HepG2 (cell line): ENCODE measurements around the gene NOTUM. TPM values are rescaled to one million over a fixed set of nuclear protein-coding genes. Genes with fewer than 3 reads are reported as not detected.

ENCODE experiments used
- HES4 ChIP-seq: sonication (generic); formaldehyde crosslinking; IDR thresholded peaks from 2 replicates; pipeline ENCODE4 v1.9.0; 2021; ENCODE audit warnings: mild to moderate bottlenecking, missing genetic modification reagents, borderline replicate concordance
- JUN ChIP-seq: sonication (generic); formaldehyde crosslinking; IDR thresholded peaks from 2 replicates; pipeline ENCODE4 v1.4.0; 2020; ENCODE audit warnings: mild to moderate bottlenecking, missing genetic modification reagents
- KLF12 ChIP-seq: sonication (generic); formaldehyde crosslinking; IDR thresholded peaks from 2 replicates; pipeline ENCODE4 v1.4.0; 2020; ENCODE audit warnings: missing genetic modification reagents, borderline replicate concordance
- KLF9 ChIP-seq: IDR thresholded peaks from 2 replicates; pipeline ENCODE4 v1.6.1; 2016; ENCODE audit warnings: low read depth
- PLRG1 ChIP-seq: fragments of 450-650 bp; conservative IDR thresholded peaks from 2 replicates; pipeline ENCODE4 v1.6.1; 2016
- RCOR2 ChIP-seq: IDR thresholded peaks from 2 replicates; pipeline ENCODE4 v1.6.1; 2016; ENCODE audit warnings: missing biosample characterization, missing genetic modification reagents
- STAG1 ChIP-seq: sonication (generic); formaldehyde crosslinking; IDR thresholded peaks from 2 replicates; pipeline ENCODE4 v1.4.0; 2020; ENCODE audit warnings: missing genetic modification reagents
- TGIF2 ChIP-seq: IDR thresholded peaks from 2 replicates; pipeline ENCODE4 v1.6.1; 2016; ENCODE audit warnings: control low read depth, missing compliant biosample characterization
- THYN1 ChIP-seq: sonication (generic); formaldehyde crosslinking; IDR thresholded peaks from 2 replicates; pipeline ENCODE4 v1.8.1; 2023; ENCODE audit warnings: low read depth, mild to moderate bottlenecking, moderate library complexity, missing genetic modification reagents, borderline replicate concordance
- ZBTB21 ChIP-seq: sonication (generic); formaldehyde crosslinking; IDR thresholded peaks from 2 replicates; pipeline ENCODE4 v1.4.0; 2020; ENCODE audit warnings: missing genetic modification reagents
- ZFP37 ChIP-seq: sonication (generic); formaldehyde crosslinking; IDR thresholded peaks from 2 replicates; pipeline ENCODE4 v1.4.0; 2020; ENCODE audit warnings: missing genetic modification reagents, borderline replicate concordance
- ZFP90 ChIP-seq: sonication (generic); formaldehyde crosslinking; IDR thresholded peaks from 2 replicates; pipeline ENCODE4 v1.8.0; 2022; ENCODE audit warnings: missing genetic modification reagents, mild to moderate bottlenecking, inconsistent platforms, borderline replicate concordance
- ZKSCAN5 ChIP-seq: sonication (generic); formaldehyde crosslinking; IDR thresholded peaks from 2 replicates; pipeline ENCODE4 v1.5.1; 2020; ENCODE audit warnings: mild to moderate bottlenecking, missing genetic modification reagents
- ZNF18 ChIP-seq: sonication (generic); formaldehyde crosslinking; IDR thresholded peaks from 2 replicates; pipeline ENCODE4 v1.8.0; 2022; ENCODE audit warnings: mild to moderate bottlenecking, missing genetic modification reagents; ENCODE audit not compliant: insufficient replicate concordance
- ZNF275 ChIP-seq: sonication (generic); formaldehyde crosslinking; IDR thresholded peaks from 2 replicates; pipeline ENCODE4 v1.8.0; 2022; ENCODE audit warnings: missing genetic modification reagents, mild to moderate bottlenecking, inconsistent platforms, borderline replicate concordance
- ZNF564 ChIP-seq: sonication (generic); formaldehyde crosslinking; IDR thresholded peaks from 2 replicates; pipeline ENCODE4 v1.8.1; 2023; ENCODE audit warnings: mild to moderate bottlenecking, missing genetic modification reagents
- ZNF607 ChIP-seq: sonication (generic); formaldehyde crosslinking; IDR thresholded peaks from 2 replicates; pipeline ENCODE4 v1.5.1; 2020; ENCODE audit warnings: missing genetic modification reagents, mild to moderate bottlenecking, borderline replicate concordance
- ZNF75D ChIP-seq: sonication (generic); formaldehyde crosslinking; IDR thresholded peaks from 2 replicates; pipeline ENCODE4 v1.8.1; 2023; ENCODE audit warnings: missing genetic modification reagents, mild to moderate bottlenecking, borderline replicate concordance
- polyA plus RNA-seq, 8 experiments: library from polyadenylated mRNA; depleted of rRNA in 3 of 8; stranded (reverse) in 7 of 8; unstranded in 1 of 8; fragments of >200 nt; fragmentation: Illumina TruSeq in 4 of 8; extraction: Trizol in 4 of 8; gene quantifications; 2 replicates each; pipeline versions ENCODE4 v1.2.1 to v1.2.3, GENCODE V29; 2011 to 2016; ENCODE audit warnings: low read depth in 4 of 8, missing spikeins in 1 of 8, mixed read lengths in 1 of 8; ENCODE audit not compliant: insufficient read depth in 1 of 8
- total RNA-seq, 5 experiments: library from RNA; depleted of rRNA; stranded (reverse); fragments of >200 nt; fragmentation: Illumina TruSeq; extraction: Trizol; gene quantifications; 2 replicates each; pipeline ENCODE4 v1.2.3, GENCODE V29; 2016; ENCODE audit warnings: low read depth in 1 of 5
- TF ChIP-seq, protein P1 (sequence below): sonication (generic); formaldehyde crosslinking; IDR thresholded peaks from 2 replicates; pipeline ENCODE4 v1.5.0; 2020; ENCODE audit warnings: missing genetic modification reagents
- TF ChIP-seq, protein P2 (sequence below): sonication (generic); formaldehyde crosslinking; IDR thresholded peaks from 2 replicates; pipeline ENCODE4 v1.4.0; 2020; ENCODE audit warnings: missing genetic modification reagents
- TF ChIP-seq, protein P3 (sequence below): IDR thresholded peaks from 2 replicates; pipeline ENCODE4 v1.6.1; 2016; ENCODE audit warnings: missing compliant biosample characterization, missing genetic modification reagents, borderline replicate concordance
- TF ChIP-seq, protein P4 (sequence below): IDR thresholded peaks from 2 replicates; pipeline ENCODE4 v1.6.1; 2016; ENCODE audit warnings: low read depth, control low read depth

The NOTUM gene
- total and polyA plus RNA-seq, 2 of the 13 experiments (the other 11 are each of a cell fraction or from before 2014, with no cell fraction given): 150 to 160 TPM

DNA sequence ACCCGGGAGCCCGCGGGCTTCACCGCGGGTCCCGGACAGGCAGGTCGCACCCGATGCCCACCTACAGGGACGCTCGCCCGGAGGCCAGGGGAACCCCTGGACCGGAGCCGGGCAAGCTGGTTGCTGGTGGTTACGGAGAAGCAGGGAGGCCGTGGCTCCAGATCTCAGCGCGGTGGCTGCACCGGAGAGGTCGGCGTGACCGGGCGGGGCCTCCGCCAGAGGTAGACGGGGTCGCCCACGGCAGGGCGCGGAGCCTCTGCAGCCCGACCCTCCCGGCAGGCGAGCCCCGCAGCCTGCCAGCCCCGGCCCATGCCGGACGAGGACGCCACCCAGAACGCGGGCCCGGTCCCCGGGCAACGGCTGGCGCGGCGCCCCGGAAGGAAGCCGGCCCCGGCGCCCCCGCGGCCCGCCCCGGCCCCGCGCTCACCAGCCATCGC is 50.1 kb downstream of the NOTUM start (continued):
- TF ChIP-seq, protein P1, sequence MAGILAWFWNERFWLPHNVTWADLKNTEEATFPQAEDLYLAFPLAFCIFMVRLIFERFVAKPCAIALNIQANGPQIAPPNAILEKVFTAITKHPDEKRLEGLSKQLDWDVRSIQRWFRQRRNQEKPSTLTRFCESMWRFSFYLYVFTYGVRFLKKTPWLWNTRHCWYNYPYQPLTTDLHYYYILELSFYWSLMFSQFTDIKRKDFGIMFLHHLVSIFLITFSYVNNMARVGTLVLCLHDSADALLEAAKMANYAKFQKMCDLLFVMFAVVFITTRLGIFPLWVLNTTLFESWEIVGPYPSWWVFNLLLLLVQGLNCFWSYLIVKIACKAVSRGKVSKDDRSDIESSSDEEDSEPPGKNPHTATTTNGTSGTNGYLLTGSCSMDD (CRISPR knock-in tag): 0 out of 2 replicates have a peak, but pooled peaks have one; percentile 46
- TF ChIP-seq, protein P2, sequence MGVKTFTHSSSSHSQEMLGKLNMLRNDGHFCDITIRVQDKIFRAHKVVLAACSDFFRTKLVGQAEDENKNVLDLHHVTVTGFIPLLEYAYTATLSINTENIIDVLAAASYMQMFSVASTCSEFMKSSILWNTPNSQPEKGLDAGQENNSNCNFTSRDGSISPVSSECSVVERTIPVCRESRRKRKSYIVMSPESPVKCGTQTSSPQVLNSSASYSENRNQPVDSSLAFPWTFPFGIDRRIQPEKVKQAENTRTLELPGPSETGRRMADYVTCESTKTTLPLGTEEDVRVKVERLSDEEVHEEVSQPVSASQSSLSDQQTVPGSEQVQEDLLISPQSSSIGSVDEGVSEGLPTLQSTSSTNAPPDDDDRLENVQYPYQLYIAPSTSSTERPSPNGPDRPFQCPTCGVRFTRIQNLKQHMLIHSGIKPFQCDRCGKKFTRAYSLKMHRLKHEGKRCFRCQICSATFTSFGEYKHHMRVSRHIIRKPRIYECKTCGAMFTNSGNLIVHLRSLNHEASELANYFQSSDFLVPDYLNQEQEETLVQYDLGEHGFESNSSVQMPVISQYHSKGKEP: no peak
- TF ChIP-seq ZNF275 (CRISPR knock-in tag) (no peak), ZNF607 (CRISPR knock-in tag) (no peak), HES4 (peak; percentile 75; the same call in 1 of the 2 replicates), KLF12 (CRISPR knock-in tag) (0 out of 2 replicates have a peak, but pooled peaks have one; percentile 16), ZBTB21 (CRISPR knock-in tag) (no peak), ZKSCAN5 (CRISPR knock-in tag) (no peak), KLF9 (CRISPR knock-in tag) (no peak), PLRG1 (no peak), ZNF75D (CRISPR knock-in tag) (no peak), ZFP37 (CRISPR knock-in tag) (no peak), STAG1 (CRISPR knock-in tag) (no peak), THYN1 (no peak), ZNF18 (CRISPR knock-in tag) (no peak), RCOR2 (CRISPR knock-in tag) (no peak), TGIF2 (CRISPR knock-in tag) (no peak), ZNF564 (no peak), JUN (no peak), ZFP90 (CRISPR knock-in tag) (0 out of 2 replicates have a peak, but pooled peaks have one; percentile 4)
- TF ChIP-seq, protein P3, sequence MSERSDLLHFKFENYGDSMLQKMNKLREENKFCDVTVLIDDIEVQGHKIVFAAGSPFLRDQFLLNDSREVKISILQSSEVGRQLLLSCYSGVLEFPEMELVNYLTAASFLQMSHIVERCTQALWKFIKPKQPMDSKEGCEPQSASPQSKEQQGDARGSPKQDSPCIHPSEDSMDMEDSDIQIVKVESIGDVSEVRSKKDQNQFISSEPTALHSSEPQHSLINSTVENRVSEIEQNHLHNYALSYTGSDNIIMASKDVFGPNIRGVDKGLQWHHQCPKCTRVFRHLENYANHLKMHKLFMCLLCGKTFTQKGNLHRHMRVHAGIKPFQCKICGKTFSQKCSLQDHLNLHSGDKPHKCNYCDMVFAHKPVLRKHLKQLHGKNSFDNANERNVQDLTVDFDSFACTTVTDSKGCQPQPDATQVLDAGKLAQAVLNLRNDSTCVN (CRISPR knock-in tag): no peak
- TF ChIP-seq, protein P4, sequence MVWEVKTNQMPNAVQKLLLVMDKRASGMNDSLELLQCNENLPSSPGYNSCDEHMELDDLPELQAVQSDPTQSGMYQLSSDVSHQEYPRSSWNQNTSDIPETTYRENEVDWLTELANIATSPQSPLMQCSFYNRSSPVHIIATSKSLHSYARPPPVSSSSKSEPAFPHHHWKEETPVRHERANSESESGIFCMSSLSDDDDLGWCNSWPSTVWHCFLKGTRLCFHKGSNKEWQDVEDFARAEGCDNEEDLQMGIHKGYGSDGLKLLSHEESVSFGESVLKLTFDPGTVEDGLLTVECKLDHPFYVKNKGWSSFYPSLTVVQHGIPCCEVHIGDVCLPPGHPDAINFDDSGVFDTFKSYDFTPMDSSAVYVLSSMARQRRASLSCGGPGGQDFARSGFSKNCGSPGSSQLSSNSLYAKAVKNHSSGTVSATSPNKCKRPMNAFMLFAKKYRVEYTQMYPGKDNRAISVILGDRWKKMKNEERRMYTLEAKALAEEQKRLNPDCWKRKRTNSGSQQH: no peak
